ENCODE measurements around the gene ABCC10. TPM values are rescaled to one million over a fixed set of nuclear protein-coding genes. Genes with fewer than 3 reads are reported as not detected.

The ABCC10 gene
- total and polyA plus RNA-seq, 10 of the 15 experiments (the other 5 are each of a cell fraction or from before 2014, with no cell fraction given): 0.80 to 18.2 (median 6.4) TPM

DNA sequence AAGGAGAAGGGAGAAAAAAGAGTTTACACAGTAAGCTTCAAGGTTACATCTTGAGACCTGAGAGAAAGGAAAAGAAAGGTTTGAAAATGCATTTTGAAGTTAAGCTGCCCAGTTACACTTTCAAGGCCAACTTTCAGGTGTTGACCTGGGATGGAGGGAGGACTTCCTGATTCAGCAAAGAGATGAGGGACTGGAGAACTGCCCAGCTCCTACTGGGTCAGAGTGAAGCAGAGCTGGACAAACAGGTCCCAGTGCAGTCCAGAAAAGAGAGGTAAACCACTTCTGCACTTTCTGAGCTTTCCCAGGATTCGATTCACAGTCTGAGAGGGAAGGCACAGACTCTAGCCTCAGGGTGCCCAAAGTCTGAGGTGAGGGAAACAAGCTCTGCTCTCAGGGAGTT lies 44.1 kb downstream of the ABCC10 start (continued):
- TF ChIP-seq BHLHE40 (IDR thresholded peaks at IDR 0.05; ENCODE audit: borderline replicate concordance in 1 of 2, low read depth in 2 of 2, low read length in 1 of 2) (no peak), SP1 (IDR thresholded peaks at IDR 0.05; ENCODE audit: low read depth, low read length) (no peak), TCF7 (IDR thresholded peaks at IDR 0.05; ENCODE audit: borderline replicate concordance) (no peak), JUND (IDR thresholded peaks at IDR 0.05; ENCODE audit: low read depth, low read length) (no peak)

DNA sequence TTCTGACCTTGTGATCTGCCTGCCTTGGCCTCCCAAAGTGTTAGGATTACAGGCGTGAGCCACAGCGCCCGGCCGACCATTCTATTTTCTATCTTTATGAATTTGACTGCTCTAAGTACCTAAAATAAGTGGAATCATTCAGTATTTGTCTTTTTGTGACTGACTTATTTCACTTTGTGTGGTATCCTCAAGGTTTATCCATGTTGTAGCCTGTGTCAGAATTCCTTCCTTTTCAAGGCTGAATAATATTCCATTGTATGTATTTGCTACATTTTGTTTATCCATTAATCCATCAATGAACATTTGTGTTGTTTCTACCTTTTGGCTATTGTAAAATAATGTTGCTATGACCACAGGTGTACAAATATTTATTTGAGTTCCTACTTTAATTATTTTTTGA lies 45.2 kb downstream of the ABCC10 start:
- ChIA-PET RAD21 (ENCODE audit: unreplicated experiment) (no interaction called here), POLR2A (interaction anchor here (0.6 kb wide), 1 partner anchor 382 kb away, joined by 4 read pairs; no protein-coding TSS in a partner anchor), CTCF (interaction anchor here (0.6 to 0.9 kb wide), 2 partner anchors 12 to 16 kb away, joined by 3 to 4 read pairs; no protein-coding TSS in a partner anchor), SMC1A (ENCODE audit: uncharacterized antibody, unreplicated experiment) (no interaction called here)
- Histone ChIP-seq H2AFZ (ENCODE audit: control insufficient read depth, low read depth, low read length) (no peak overlapping the region), H3K4me1 (ENCODE audit: control insufficient read depth, insufficient read depth, low read length) (no peaks in the 10 kb centered on the region), H4K20me1 (ENCODE audit: control insufficient read depth, insufficient read depth) (no peaks in the 10 kb centered on the region), H3K9ac (ENCODE audit: control insufficient read depth, insufficient read depth, low read length) (no peak overlapping the region), H3K36me3 (ENCODE audit: control insufficient read depth in 2 of 2, insufficient read depth in 2 of 2, low read length in 1 of 2) (no peaks in the 10 kb centered on the region), H3K4me3 (no peak overlapping the region), H3K79me2 (ENCODE audit: control insufficient read depth, insufficient read depth, low read length) (no peaks in the 10 kb centered on the region), H3K9me3 (replicated peaks; ENCODE audit: control insufficient read depth, insufficient read depth, low read length) (no peaks in the 10 kb centered on the region), H3K27me3 (replicated peaks in 1 of 2; ENCODE audit: control insufficient read depth in 2 of 2, insufficient read depth in 2 of 2, low read length in 1 of 2) (peaks cover 0 to 2% of the 10 kb centered on the region in 2 experiments; a peak in 1 of 4 replicates), H3K27ac (ENCODE audit: control insufficient read depth, insufficient read depth) (no peak overlapping the region), H3K4me2 (ENCODE audit: control insufficient read depth, insufficient read depth) (no peak overlapping the region)
- ATAC-seq: no peak
- BruUV-seq (replicated peaks): no TSS peak
- WGBS (ENCODE audit: insufficient coverage, insufficient replicate concordance, low lambda C conversion rate, missing lambda C conversion rate): 74% methylated on average over 4 of the region's 4 CpGs
- in situ Hi-C loops (cut with MboI): no loop called here
- DNase-seq (ENCODE audit: low read depth, low spot score): no peak
- TF ChIP-seq, protein P1, sequence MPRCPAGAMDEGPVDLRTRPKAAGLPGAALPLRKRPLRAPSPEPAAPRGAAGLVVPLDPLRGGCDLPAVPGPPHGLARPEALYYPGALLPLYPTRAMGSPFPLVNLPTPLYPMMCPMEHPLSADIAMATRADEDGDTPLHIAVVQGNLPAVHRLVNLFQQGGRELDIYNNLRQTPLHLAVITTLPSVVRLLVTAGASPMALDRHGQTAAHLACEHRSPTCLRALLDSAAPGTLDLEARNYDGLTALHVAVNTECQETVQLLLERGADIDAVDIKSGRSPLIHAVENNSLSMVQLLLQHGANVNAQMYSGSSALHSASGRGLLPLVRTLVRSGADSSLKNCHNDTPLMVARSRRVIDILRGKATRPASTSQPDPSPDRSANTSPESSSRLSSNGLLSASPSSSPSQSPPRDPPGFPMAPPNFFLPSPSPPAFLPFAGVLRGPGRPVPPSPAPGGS (IDR thresholded peaks at IDR 0.05; ENCODE audit: borderline replicate concordance, insufficient read depth, low read depth, low read length, poor library complexity, severe bottlenecking): no peak
- TF ChIP-seq FOS (IDR thresholded peaks at IDR 0.05; ENCODE audit: borderline replicate concordance, extremely low read depth, insufficient read length) (no peak), STAT1 (conservative IDR thresholded peaks at IDR 0.05) (no peak), HDAC2 (IDR thresholded peaks at IDR 0.05) (no peak), SIN3A (IDR thresholded peaks at IDR 0.05; ENCODE audit: low read depth, low read length) (no peak), GABPA (IDR thresholded peaks at IDR 0.05; ENCODE audit: low read depth) (no peak), NFYA (IDR thresholded peaks at IDR 0.05; ENCODE audit: borderline replicate concordance, low read depth, low read length) (no peak), SRF (IDR thresholded peaks at IDR 0.05; ENCODE audit: low read depth in 2 of 2, low read length in 2 of 2) (no peak)
- FAIRE-seq: no peak
- intact Hi-C loops (cut with micrococcal nuclease; ENCODE audit: unreplicated experiment): no loop called here

All from GM12878 (cell line).